ENCODE results near the gene WASHC4. TPM values are rescaled to one million over a fixed set of nuclear protein-coding genes. Genes with fewer than 3 reads are reported as not detected.
A peak's percentile ranks its signal among the peaks of the same experiment; 100 is the strongest.
"Not testable (repeated sequence)": the region's sequence is repeated elsewhere in the genome, so short reads cannot be mapped to it uniquely, and the experiment has no call there.

WASHC4 gene
- total and polyA plus RNA-seq, 7 experiments from 2014 or later, result 31.0 to 76.8 (median 51.4) TPM

DNA sequence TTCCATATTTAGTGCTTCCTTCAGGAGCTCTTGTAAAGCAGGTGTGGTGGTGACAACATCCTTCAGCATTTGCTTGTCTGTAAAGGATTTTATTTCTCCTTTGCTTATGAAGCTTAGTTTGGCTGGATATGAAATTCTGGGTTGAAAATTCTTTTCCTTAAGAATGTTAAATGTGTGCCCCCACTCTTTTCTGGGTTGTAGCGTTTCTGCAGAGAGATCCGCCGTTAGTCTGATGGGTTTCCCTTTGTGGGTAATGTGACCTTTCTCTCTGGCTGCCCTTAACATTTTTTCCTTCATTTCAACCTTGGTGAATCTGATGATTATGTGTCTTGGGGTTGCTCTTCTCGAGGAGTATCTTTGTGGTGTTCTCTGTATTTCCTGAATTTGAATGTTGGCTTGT, 75.9 kb downstream of the WASHC4 start:
- H3K27me3 Mint-ChIP-seq; DNase-seq; intact Hi-C loops (cut with micrococcal nuclease); H3K4me1 ChIP-seq (ENCODE audit: control insufficient read depth in 2 of 2, insufficient read depth in 2 of 2, low read length in 2 of 2); POLR2A ChIA-PET; H3K4me3 Mint-ChIP-seq; H3K9me3 ChIP-seq (ENCODE audit: control insufficient read depth in 2 of 3, low read length in 3 of 3); ATAC-seq; CTCF ChIA-PET; H3K4me3 ChIP-seq (ENCODE audit: low read length); H3K27ac ChIP-seq (ENCODE audit: low read depth, low read length); H3K27me3 ChIP-seq (ENCODE audit: control insufficient read depth in 2 of 2, insufficient read depth in 2 of 2, low read length in 2 of 2): not testable (repeated sequence)
- peak overlapping the region in 3 of 9 donors; percentile 6 to 51 (median 48) for H3K27ac Mint-ChIP-seq
- peaks cover 7 to 34% (median 9%) of the 10 kb centered on the region in 3 experiments for H3K36me3 ChIP-seq (ENCODE audit: control insufficient read depth in 2 of 3, insufficient read depth in 3 of 3, low read length in 3 of 3)
- H3K9me3 Mint-ChIP-seq, result peaks cover 0 to 39% (median 14%) of the 10 kb centered on the region in 11 donors
- H3K36me3 Mint-ChIP-seq, result peaks cover 37 to 82% (median 72%) of the 10 kb centered on the region in 5 donors
- peaks cover 5 to 21% (median 9%) of the 10 kb centered on the region in 7 donors for H3K4me1 Mint-ChIP-seq

DNA sequence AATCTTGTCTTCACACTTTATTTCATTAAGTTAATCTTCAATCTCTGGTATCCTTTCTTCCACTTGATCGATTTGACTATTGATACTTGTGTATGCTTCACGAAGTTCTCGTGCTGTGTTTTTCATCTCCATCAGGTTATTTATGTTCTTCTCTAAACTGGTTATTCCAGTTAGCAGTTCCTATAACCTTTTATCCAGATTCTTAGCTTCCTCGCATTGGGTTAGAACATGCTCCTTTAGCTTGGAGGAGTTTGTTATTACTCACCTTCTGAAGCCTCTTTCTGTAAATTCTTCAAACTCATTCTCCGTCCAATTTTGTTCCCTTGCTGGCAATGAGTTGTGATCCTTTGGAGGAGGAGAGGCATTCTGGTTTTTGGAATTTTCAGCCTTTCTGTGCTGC, 76.4 kb downstream of the WASHC4 start:
- DNase-seq; intact Hi-C loops (cut with micrococcal nuclease); H3K4me1 ChIP-seq (ENCODE audit: control insufficient read depth in 2 of 2, insufficient read depth in 2 of 2, low read length in 2 of 2); CTCF ChIA-PET; POLR2A ChIA-PET; H3K4me3 ChIP-seq (ENCODE audit: low read length); H3K9me3 ChIP-seq (ENCODE audit: control insufficient read depth in 2 of 3, low read length in 3 of 3); ATAC-seq; H3K4me3 Mint-ChIP-seq; H3K27ac ChIP-seq (ENCODE audit: low read depth, low read length); H3K27me3 Mint-ChIP-seq; H3K27me3 ChIP-seq (ENCODE audit: control insufficient read depth in 2 of 2, insufficient read depth in 2 of 2, low read length in 2 of 2): not testable (repeated sequence)
- H3K36me3 ChIP-seq (ENCODE audit: control insufficient read depth in 2 of 3, insufficient read depth in 3 of 3, low read length in 3 of 3), result peaks cover 7 to 39% (median 13%) of the 10 kb centered on the region in 3 experiments
- Mint-ChIP-seq H3K36me3 (peaks cover 37 to 85% (median 76%) of the 10 kb centered on the region in 5 donors), H3K27ac (peak overlapping the region in 2 of 9 donors; percentile 48 to 51), H3K9me3 (peaks cover 0 to 39% (median 14%) of the 10 kb centered on the region in 11 donors), H3K4me1 (peaks cover 5 to 21% (median 9%) of the 10 kb centered on the region in 7 donors)

DNA sequence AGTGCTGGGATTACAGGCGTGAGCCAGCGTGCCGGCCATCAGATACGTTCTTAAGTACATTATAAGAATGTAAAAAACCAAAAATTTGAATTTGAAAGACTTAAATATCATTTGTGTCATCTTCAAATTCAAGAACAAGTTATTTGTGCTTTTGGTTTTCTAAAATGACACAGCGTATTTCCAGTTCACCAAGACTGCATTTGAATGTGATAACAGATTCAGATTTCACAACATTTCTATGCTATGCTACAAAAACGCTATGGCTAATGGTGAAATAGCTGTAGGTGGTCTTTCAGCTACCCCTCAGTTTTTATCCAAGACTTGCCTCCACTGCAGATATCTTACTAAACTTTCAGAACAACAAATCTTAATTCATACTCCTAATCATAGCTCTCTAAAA, 81.8 kb downstream of the WASHC4 start:
- intact Hi-C loops (cut with micrococcal nuclease), result no loop called here
- POLR2A ChIA-PET, result no interaction called here
- Mint-ChIP-seq H3K4me1 (peaks cover 0 to 7% (median 0%) of the 10 kb centered on the region in 7 donors), H3K27me3 (no peaks in the 10 kb centered on the region), H3K4me3 (no peak overlapping the region), H3K36me3 (peaks cover 16 to 76% (median 65%) of the 10 kb centered on the region in 5 donors), H3K27ac (peak overlapping the region in 2 of 9 donors; percentile 5 to 19), H3K9me3 (peaks cover 0 to 4% (median 0%) of the 10 kb centered on the region in 11 donors)
- H3K9me3 ChIP-seq (ENCODE audit: control insufficient read depth in 2 of 3, low read length in 3 of 3), result no peaks in the 10 kb centered on the region
- peaks cover 7 to 84% (median 13%) of the 10 kb centered on the region in 3 experiments for H3K36me3 ChIP-seq (ENCODE audit: control insufficient read depth in 2 of 3, insufficient read depth in 3 of 3, low read length in 3 of 3)
- H3K4me3 ChIP-seq (ENCODE audit: low read length), result no peak overlapping the region
- no peaks in the 10 kb centered on the region for H3K4me1 ChIP-seq (ENCODE audit: control insufficient read depth in 2 of 2, insufficient read depth in 2 of 2, low read length in 2 of 2)
- DNase-seq (no peak), ATAC-seq (no peak)
- H3K27me3 ChIP-seq (ENCODE audit: control insufficient read depth in 2 of 2, insufficient read depth in 2 of 2, low read length in 2 of 2), result no peaks in the 10 kb centered on the region
- H3K27ac ChIP-seq (ENCODE audit: low read depth, low read length), result no peak overlapping the region
- CTCF ChIA-PET, result no interaction called here

DNA sequence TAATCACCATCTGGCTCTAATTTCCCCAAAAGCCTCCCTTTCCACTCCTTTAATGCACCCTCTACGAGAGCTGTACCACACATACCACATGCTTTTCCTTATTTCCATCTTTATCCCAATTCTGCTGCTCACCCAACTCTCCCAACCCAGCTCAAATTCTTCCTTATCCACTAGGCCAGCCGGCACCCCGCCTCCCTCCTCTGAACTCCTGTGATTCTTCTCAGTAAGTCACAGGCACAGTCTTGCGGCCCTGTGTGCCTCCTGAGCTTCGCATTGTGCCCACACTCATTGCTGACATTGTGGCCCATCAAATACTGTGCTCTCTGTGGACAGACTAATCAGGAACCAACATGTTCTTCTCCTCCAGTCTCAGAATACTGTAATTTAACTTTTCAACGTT, 83.0 kb downstream of the WASHC4 start:
- Histone ChIP-seq H3K27me3 (ENCODE audit: control insufficient read depth in 2 of 2, insufficient read depth in 2 of 2, low read length in 2 of 2) (no peaks in the 10 kb centered on the region), H3K36me3 (ENCODE audit: control insufficient read depth in 2 of 3, insufficient read depth in 3 of 3, low read length in 3 of 3) (peaks cover 7 to 83% (median 13%) of the 10 kb centered on the region in 3 experiments), H3K4me3 (ENCODE audit: low read length) (no peak overlapping the region), H3K9me3 (ENCODE audit: control insufficient read depth in 2 of 3, low read length in 3 of 3) (no peaks in the 10 kb centered on the region), H3K4me1 (ENCODE audit: control insufficient read depth in 2 of 2, insufficient read depth in 2 of 2, low read length in 2 of 2) (no peaks in the 10 kb centered on the region), H3K27ac (ENCODE audit: low read depth, low read length) (no peak overlapping the region)
- Mint-ChIP-seq H3K36me3 (peaks cover 12 to 72% (median 55%) of the 10 kb centered on the region in 5 donors), H3K4me3 (no peak overlapping the region), H3K4me1 (peaks cover 0 to 7% (median 0%) of the 10 kb centered on the region in 7 donors), H3K27me3 (no peaks in the 10 kb centered on the region), H3K9me3 (peaks cover 0 to 3% (median 0%) of the 10 kb centered on the region in 11 donors), H3K27ac (peak overlapping the region in 6 of 9 donors; percentile 1 to 68 (median 13))
- DNase-seq (no peak), ATAC-seq (no peak)
- ChIA-PET CTCF (no interaction called here), POLR2A (no interaction called here)
- intact Hi-C loops (cut with micrococcal nuclease), result no loop called here

DNA sequence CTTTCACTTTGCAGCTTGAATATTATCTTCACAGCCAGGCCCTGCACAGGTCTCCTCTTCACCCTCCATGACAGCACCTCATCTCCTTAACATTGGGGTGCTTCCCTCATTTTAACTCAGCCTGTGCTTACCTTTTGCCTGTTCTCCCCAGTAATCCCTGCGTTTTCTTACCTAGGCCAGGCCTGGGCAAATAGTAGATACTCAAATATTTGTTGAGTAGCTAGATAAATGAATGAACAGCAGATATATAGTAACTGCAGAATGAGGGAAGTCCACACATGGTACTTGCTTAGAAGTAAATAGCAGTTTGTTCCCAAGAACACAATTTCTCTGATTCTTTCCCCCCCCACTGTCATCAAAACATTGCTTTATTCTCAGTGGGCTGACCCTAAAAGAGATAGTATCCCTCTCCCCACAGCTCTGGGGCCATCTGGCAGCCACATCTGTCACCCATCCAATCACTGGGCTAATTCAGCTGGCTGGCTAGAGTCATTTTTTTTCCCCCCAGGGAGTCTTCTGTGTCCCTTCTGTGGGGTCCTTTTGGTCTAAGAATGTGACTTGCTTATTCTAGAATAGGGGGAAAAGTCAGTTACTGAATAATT, 85.2 kb downstream of the WASHC4 start:
- Mint-ChIP-seq H3K27me3 (no peaks in the 10 kb centered on the region), H3K36me3 (peaks cover 10 to 69% (median 49%) of the 10 kb centered on the region in 5 donors)

DNA sequence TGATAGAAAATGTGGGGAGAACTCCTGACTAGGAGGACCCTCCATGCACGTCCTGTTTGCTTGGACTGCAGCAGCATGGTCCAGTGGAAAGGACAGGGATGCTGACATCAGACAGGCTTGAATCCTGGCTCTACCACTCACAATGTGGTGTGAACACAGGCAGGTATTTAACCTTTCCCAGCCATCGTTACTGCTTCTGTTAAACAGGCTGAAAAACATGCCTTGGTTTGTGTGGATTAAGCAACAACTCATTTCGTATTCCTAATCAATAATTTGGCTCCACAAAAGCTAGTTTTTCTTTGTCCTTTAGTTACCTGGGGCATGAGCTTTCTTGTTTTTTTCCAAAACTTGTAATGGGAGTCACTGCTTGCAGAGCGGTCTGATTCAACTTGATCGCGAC, 87.4 kb downstream of the WASHC4 start:
- H3K4me1 ChIP-seq (ENCODE audit: control insufficient read depth in 2 of 2, insufficient read depth in 2 of 2, low read length in 2 of 2), result no peaks in the 10 kb centered on the region
- no peaks in the 10 kb centered on the region for H3K9me3 ChIP-seq (ENCODE audit: control insufficient read depth in 2 of 3, low read length in 3 of 3)
- H3K36me3 ChIP-seq (ENCODE audit: control insufficient read depth in 2 of 3, insufficient read depth in 3 of 3, low read length in 3 of 3), result peaks cover 0 to 89% (median 0%) of the 10 kb centered on the region in 3 experiments
- CTCF ChIA-PET, result interaction anchor here (1.0 kb wide), 1 partner anchor 57 kb away, joined by 3 read pairs; no protein-coding TSS in a partner anchor
- POLR2A ChIA-PET, result no interaction called here
- no peak overlapping the region for H3K27ac ChIP-seq (ENCODE audit: low read depth, low read length)
- peaks cover 0 to 2% (median 0%) of the 10 kb centered on the region in 11 donors for H3K9me3 Mint-ChIP-seq
- no peak overlapping the region for H3K4me3 Mint-ChIP-seq
- H3K27me3 Mint-ChIP-seq, result no peaks in the 10 kb centered on the region
- ATAC-seq, result no peak
- no peaks in the 10 kb centered on the region for H3K27me3 ChIP-seq (ENCODE audit: control insufficient read depth in 2 of 2, insufficient read depth in 2 of 2, low read length in 2 of 2)
- no peak for DNase-seq
- no peak overlapping the region for H3K4me3 ChIP-seq (ENCODE audit: low read length)
- H3K4me1 Mint-ChIP-seq, result peaks cover 0 to 7% (median 0%) of the 10 kb centered on the region in 7 donors
- H3K27ac Mint-ChIP-seq, result no peak overlapping the region
- intact Hi-C loops (cut with micrococcal nuclease), result no loop called here
- H3K36me3 Mint-ChIP-seq, result peaks cover 10 to 55% (median 32%) of the 10 kb centered on the region in 5 donors

More for the DNA sequence above, 85.2 kb downstream of the WASHC4 start:
- no peak overlapping the region for H3K4me3 Mint-ChIP-seq
- intact Hi-C loops (cut with micrococcal nuclease), result no loop called here
- ATAC-seq (no peak), DNase-seq (no peak)
- ChIA-PET POLR2A (no interaction called here), CTCF (no interaction called here)
- peak overlapping the region in 1 of 9 donors; percentile 10 for H3K27ac Mint-ChIP-seq
- Histone ChIP-seq H3K4me1 (ENCODE audit: control insufficient read depth in 2 of 2, insufficient read depth in 2 of 2, low read length in 2 of 2) (no peaks in the 10 kb centered on the region), H3K27me3 (ENCODE audit: control insufficient read depth in 2 of 2, insufficient read depth in 2 of 2, low read length in 2 of 2) (no peaks in the 10 kb centered on the region), H3K27ac (ENCODE audit: low read depth, low read length) (no peak overlapping the region), H3K36me3 (ENCODE audit: control insufficient read depth in 2 of 3, insufficient read depth in 3 of 3, low read length in 3 of 3) (peaks cover 0 to 93% (median 7%) of the 10 kb centered on the region in 3 experiments), H3K4me3 (ENCODE audit: low read length) (no peak overlapping the region), H3K9me3 (ENCODE audit: control insufficient read depth in 2 of 3, low read length in 3 of 3) (no peaks in the 10 kb centered on the region)
- H3K9me3 Mint-ChIP-seq, result peaks cover 0 to 2% (median 0%) of the 10 kb centered on the region in 11 donors
- peaks cover 0 to 7% (median 0%) of the 10 kb centered on the region in 7 donors for H3K4me1 Mint-ChIP-seq

DNA sequence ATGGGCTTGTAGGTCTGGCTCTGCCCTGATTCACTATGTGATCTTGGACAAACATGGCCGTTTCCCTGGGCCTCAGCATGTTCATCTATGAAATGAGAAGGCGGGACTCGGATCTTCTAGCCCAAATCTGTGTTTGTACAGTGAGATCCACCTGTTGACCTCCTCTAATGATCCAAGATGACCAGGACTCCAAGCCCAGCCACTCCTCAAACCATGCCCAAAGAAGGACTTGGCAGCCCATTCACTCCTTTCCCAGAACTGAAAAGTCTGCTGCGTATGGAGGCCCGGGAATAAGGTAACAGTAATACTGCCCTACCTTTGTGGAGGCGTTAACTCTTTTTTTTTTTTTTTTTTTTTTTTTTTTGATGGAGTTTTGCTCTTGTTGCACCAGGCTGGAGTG, 88.6 kb downstream of the WASHC4 start:
- Histone ChIP-seq H3K4me3 (ENCODE audit: low read length) (no peak overlapping the region), H3K4me1 (ENCODE audit: control insufficient read depth in 2 of 2, insufficient read depth in 2 of 2, low read length in 2 of 2) (no peaks in the 10 kb centered on the region), H3K27ac (ENCODE audit: low read depth, low read length) (no peak overlapping the region), H3K36me3 (ENCODE audit: control insufficient read depth in 2 of 3, insufficient read depth in 3 of 3, low read length in 3 of 3) (peaks cover 0 to 87% (median 0%) of the 10 kb centered on the region in 3 experiments), H3K9me3 (ENCODE audit: control insufficient read depth in 2 of 3, low read length in 3 of 3) (no peaks in the 10 kb centered on the region), H3K27me3 (ENCODE audit: control insufficient read depth in 2 of 2, insufficient read depth in 2 of 2, low read length in 2 of 2) (no peaks in the 10 kb centered on the region)
- no peaks in the 10 kb centered on the region for H3K27me3 Mint-ChIP-seq
- H3K36me3 Mint-ChIP-seq, result peaks cover 6 to 43% (median 22%) of the 10 kb centered on the region in 5 donors
- ATAC-seq, result no peak
- CTCF ChIA-PET, result no interaction called here
- H3K27ac Mint-ChIP-seq, result no peak overlapping the region
- no peak for DNase-seq
- H3K4me1 Mint-ChIP-seq, result peaks cover 0 to 3% (median 0%) of the 10 kb centered on the region in 7 donors
- intact Hi-C loops (cut with micrococcal nuclease), result no loop called here
- H3K4me3 Mint-ChIP-seq, result no peak overlapping the region
- H3K9me3 Mint-ChIP-seq, result no peaks in the 10 kb centered on the region
- POLR2A ChIA-PET, result no interaction called here
